Epithelial cell of proximal tubule (primary cell): Measurements from ENCODE around the gene SEMA5A. TPM values are rescaled to one million over a fixed set of nuclear protein-coding genes. Genes with fewer than 3 reads are reported as not detected.

ENCODE experiments used
- DNase-seq: peaks from one replicate; pipeline ENCODE4 v3.0.0-alpha.2; 2011; ENCODE audit warnings: low read depth
- H3K4me3 ChIP-seq: 2 replicates; pipeline ENCODE4 v1.5.1; 2011; ENCODE audit warnings: low read depth, mild to moderate bottlenecking, low read length
- total RNA-seq: library from RNA; depleted of rRNA; stranded (reverse); fragments of >200 nt; gene quantifications from 2 replicates; pipeline ENCODE4 v1.2.3, GENCODE V29; 2015
- TF ChIP-seq, protein P1 (sequence below): conservative IDR thresholded peaks from 2 replicates; pipeline ENCODE4 v1.5.1; 2012; ENCODE audit warnings: low read depth, mild to moderate bottlenecking, low read length

Gene SEMA5A
- total RNA-seq, 1 donor from 2014 or later = 4.0 TPM

DNA sequence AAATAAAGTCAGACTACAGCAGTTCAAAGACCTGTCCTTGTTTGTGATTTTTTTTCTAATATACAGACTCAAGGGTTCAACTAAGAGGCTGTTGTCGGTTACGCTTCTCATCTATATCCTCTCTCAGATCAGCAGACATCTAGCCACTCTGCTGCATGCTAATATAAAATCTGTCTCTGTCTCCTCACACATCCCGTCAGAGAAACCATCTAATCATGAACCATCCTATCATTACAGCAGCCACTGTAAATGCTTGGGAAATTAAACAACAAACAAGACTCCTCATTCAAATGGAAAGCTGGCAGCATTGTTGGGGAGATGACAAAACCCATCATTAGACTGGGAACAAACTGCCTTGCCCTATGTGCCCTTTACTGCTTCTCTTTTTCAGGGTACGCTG, 94.8 kb downstream of the SEMA5A start:
- no peak overlapping the region for H3K4me3 ChIP-seq
- DNase-seq = no peak
- TF ChIP-seq, protein P1, sequence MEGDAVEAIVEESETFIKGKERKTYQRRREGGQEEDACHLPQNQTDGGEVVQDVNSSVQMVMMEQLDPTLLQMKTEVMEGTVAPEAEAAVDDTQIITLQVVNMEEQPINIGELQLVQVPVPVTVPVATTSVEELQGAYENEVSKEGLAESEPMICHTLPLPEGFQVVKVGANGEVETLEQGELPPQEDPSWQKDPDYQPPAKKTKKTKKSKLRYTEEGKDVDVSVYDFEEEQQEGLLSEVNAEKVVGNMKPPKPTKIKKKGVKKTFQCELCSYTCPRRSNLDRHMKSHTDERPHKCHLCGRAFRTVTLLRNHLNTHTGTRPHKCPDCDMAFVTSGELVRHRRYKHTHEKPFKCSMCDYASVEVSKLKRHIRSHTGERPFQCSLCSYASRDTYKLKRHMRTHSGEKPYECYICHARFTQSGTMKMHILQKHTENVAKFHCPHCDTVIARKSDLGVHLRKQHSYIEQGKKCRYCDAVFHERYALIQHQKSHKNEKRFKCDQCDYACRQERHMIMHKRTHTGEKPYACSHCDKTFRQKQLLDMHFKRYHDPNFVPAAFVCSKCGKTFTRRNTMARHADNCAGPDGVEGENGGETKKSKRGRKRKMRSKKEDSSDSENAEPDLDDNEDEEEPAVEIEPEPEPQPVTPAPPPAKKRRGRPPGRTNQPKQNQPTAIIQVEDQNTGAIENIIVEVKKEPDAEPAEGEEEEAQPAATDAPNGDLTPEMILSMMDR = no peak

DNA sequence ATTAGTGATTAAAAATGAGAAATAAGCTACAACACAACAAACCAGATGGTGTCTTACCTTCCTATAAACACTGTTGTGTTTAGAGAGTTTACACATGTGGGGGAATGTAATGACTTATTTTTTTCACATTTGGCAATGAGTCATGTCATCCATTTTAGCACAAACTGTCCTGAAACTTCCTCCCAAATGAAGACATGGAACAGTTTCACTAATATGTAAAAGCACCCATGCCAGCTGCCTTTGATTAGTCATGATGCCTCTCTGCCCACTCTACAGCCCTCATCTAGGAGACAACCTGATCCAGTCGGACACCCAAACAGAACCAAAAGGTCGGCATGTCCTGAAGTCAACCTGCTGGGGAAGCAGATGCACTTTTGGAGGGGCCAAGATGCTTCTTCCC, 98.2 kb downstream of the SEMA5A start:
- TF ChIP-seq, protein P1 = no peak
- H3K4me3 ChIP-seq = no peak overlapping the region
- no peak for DNase-seq

DNA sequence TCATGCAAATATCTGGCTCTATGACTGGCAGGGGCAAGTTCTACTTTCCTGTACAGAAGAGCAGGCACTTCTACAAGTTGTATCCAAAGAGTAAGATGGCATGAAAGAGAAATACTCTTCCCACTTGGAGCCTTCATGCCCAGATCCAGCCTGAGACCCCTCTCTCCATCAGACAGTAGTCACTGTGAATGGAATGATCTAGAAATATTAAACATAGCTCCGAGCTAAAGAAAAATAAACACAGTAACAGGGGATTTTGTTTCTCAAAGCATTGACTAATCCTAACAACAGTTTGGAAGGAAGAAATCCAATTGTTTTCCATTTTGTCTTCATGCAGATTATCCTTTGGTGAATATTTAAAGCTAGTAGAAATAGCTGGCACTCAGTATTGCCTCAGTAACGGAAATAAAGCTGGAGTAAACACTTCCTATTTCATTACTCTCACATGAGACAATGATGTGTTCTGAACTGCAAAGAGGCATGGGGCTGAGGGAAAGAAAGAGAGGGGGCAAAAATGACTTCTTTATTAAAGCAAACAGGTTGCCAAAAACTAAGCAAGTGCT, 100.0 kb downstream of the SEMA5A start:
- TF ChIP-seq, protein P1 = no peak
- no peak overlapping the region for H3K4me3 ChIP-seq
- DNase-seq = no peak

DNA sequence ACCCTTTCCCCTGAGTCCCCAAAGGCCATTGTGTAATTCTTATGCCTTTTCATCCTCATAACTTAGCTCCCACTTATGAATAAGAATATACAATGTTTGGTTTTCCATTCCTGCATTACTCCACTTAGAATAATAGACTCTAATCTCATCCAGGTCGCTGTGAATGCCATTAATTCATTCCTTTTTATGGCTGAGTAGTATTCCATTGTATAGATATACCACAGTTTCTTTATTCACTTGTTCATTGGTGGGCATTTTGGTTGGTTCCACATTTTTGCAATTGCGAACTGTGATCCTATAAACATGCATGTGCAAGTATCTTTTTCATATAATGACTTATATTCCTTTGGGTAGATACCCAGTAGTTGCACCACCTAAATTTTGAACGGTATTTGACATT, 101.5 kb downstream of the SEMA5A start:
- TF ChIP-seq, protein P1 = no peak
- DNase-seq = no peak

DNA sequence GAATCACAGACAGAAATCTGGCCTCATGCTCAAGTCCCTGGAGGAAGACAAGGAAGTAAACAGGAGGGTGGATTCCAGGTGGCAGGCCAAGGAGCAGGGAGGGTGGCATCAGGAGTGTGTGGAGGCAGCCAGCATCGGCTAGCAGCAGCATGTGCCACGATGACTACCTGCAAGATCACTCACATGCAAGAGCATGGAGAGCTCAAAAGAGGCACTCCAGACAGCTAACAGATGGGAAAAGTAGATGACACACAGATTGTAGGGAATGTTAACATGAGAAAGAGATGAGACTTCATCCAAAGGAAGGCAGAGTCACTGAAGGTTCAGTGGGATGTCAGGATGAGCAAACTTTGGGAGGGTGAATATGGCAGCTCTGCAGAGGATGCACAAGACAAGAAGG, 104.3 kb downstream of the SEMA5A start:
- no peak overlapping the region for H3K4me3 ChIP-seq
- no peak for DNase-seq
- TF ChIP-seq, protein P1 = no peak

More for the DNA sequence above, 101.5 kb downstream of the SEMA5A start:
- no peak overlapping the region for H3K4me3 ChIP-seq

DNA sequence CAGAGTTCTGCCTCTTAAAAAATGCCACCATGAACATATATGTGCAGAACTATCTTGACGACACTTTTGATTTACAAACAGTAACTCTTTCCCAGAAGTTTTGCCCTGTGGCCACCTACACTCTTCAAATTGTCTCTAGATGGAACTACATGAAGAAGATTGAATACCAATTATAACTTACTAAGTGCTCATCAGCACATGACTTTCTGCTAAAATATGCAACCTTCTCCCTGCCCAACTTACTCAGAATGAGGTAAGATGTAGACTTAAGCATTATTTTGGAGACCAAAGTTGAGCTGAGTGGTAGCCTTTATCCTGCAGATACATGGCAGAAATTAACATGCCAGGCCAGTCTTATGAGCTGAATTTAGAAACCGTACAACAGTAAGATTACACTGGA, 105.4 kb downstream of the SEMA5A start:
- DNase-seq = no peak
- H3K4me3 ChIP-seq = no peak overlapping the region
- TF ChIP-seq, protein P1 = no peak

DNA sequence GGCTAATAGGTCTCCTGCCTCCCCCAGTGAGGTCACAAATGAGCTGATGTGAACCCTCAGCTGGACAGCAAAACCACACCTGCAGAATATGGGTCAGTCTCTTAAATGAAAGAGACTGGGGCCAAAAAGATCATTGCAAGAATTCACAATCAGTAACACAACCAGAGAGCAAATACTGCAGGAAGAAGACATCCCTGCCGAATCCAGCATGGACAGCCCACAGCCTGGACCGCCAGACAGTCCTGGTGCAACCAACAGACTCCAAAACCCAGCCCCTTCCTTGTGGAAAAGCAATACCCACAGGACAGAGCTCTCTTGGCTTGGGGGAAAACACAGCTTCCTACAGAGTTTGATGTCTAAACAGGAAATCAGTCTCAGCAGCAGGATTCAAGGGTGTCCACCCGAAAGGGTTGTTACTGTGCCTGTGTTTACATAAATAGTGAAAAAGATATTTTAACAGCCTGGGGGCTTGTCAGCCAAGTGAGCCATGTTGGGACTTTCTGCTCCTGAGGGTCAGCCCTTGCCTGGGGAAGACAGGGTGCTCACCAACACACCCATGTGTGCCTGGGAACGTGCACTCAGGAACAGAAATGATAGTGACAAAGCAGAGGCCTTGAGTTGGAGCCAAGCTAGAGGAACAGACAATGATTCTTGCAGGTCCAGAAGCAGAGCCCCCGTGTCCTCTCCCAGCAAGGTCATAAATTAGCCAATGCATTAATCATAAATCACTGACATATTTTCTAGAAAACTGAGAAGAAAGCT, 106.2 kb downstream of the SEMA5A start:
- no peak overlapping the region for H3K4me3 ChIP-seq
- TF ChIP-seq, protein P1 = no peak
- no peak for DNase-seq
